MCF 10A (cell line): ENCODE results near the gene CCDC60. TPM values are rescaled to one million over a fixed set of nuclear protein-coding genes. Genes with fewer than 3 reads are reported as not detected.
A peak's percentile ranks its signal among the peaks of the same experiment; 100 is the strongest.

ENCODE experiments used
- BruUV-seq: library from RNA; stranded (reverse); fragments of 400-500 nt; replicated peaks from 2 replicates; lab custom pipeline; 2021; lab: Mats Ljungman, UMichigan
- CTCF ChIA-PET: fragments of 300-600 bp; sonication (Branson Sonifier 250); formaldehyde crosslinking; extraction: SDS; loops from one replicate; lab custom pipeline; 2021; ENCODE audit warnings: antibody characterized with exemption, inconsistent platforms; lab: Yijun Ruan, JAX
- POLR2A ChIA-PET: fragments of 300-600, 350-650 bp; sonication (Branson Sonifier 250); formaldehyde crosslinking; extraction: SDS; loops from one replicate; lab custom pipeline; 2020; ENCODE audit warnings: antibody characterized with exemption, inconsistent platforms; lab: Yijun Ruan, JAX
- DNase-seq: peaks from one replicate; pipeline ENCODE4 v3.0.0-alpha.2; 2018; ENCODE audit not compliant: unreplicated experiment
- H3K27ac Mint-ChIP-seq: one replicate; pipeline ENCODE4 v1.8.0; 2022; ENCODE audit warnings: mild to moderate bottlenecking, low read depth, mixed read lengths; ENCODE audit not compliant: unreplicated experiment
- H3K27me3 Mint-ChIP-seq: one replicate; pipeline ENCODE4 v1.8.0; 2022; ENCODE audit warnings: mixed read lengths; ENCODE audit not compliant: insufficient read depth, unreplicated experiment
- H3K36me3 Mint-ChIP-seq: one replicate; pipeline ENCODE4 v1.8.0; 2022; ENCODE audit warnings: mild to moderate bottlenecking, moderate library complexity, mixed read lengths; ENCODE audit not compliant: insufficient read depth, unreplicated experiment
- H3K4me1 Mint-ChIP-seq: one replicate; pipeline ENCODE4 v1.8.0; 2022; ENCODE audit warnings: mixed read lengths; ENCODE audit not compliant: insufficient read depth, unreplicated experiment
- H3K4me3 Mint-ChIP-seq: one replicate; pipeline ENCODE4 v1.8.0; 2022; ENCODE audit warnings: mild to moderate bottlenecking, moderate library complexity, mixed read lengths; ENCODE audit not compliant: unreplicated experiment
- H3K9me3 Mint-ChIP-seq: one replicate; pipeline ENCODE4 v1.8.0; 2022; ENCODE audit warnings: mixed read lengths; ENCODE audit not compliant: unreplicated experiment
- intact Hi-C: fragments of 100-400 bp; cut with micrococcal nuclease; formaldehyde crosslinking; loops from 2 replicates; pipeline ENCODE4 v1.14.1; 2022
- total RNA-seq: library from RNA; stranded (reverse); gene quantifications from 2 replicates; pipeline ENCODE4 v1.2.3, GENCODE V29; 2022
- TF ChIP-seq, protein P1 (sequence below): fragments of 200-600 bp; IDR thresholded peaks from one replicate; pipeline ENCODE4 v1.8.0; 2022; ENCODE audit warnings: antibody characterized with exemption, mild to moderate bottlenecking; ENCODE audit not compliant: unreplicated experiment

CCDC60 gene
- total RNA-seq, 1 experiment from 2014 or later: not detected

DNA sequence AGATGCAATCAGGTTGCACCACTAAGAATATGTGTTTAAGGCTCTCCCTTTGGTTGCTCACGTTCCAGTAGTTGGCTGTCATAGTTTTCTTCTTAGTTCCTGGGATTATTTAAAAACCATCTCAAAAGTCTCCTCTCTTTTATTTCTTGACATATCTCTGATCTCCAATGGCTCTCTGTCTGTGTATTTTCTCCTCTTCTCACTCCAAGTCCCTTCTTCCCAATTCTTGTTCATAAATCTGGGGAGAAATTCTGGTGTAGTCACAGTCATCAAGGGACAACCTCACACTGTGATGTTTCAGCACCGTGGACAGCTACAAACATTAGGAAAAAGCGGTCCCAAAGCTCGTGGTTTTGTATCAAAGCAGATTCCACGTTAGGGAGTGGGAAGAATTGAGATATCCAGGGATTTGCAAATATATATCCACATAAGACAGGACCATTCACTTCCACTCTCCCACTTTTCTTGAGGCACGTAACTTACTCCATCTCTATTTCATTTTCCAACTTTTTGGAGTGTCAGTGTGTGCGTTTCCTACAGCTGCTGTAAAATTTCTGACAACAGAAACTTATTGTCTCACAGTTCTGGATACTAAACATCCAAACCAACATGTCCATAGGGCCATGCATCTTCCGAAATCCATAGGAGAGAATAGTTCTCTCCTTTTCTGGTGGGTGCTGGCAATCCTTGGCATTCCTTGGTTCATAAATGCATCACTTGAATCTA is 178.4 kb downstream of the CCDC60 start:
- Mint-ChIP-seq H3K27me3 (no peaks in the 10 kb centered on the region), H3K4me1 (no peaks in the 10 kb centered on the region), H3K27ac (no peak overlapping the region), H3K4me3 (no peak overlapping the region), H3K9me3 (peaks cover 8% of the 10 kb centered on the region), H3K36me3 (no peaks in the 10 kb centered on the region)
- DNase-seq: peak; percentile 45
- ChIA-PET CTCF (no interaction called here), POLR2A (no interaction called here)
- intact Hi-C loops: no loop called here
- TF ChIP-seq, protein P1, sequence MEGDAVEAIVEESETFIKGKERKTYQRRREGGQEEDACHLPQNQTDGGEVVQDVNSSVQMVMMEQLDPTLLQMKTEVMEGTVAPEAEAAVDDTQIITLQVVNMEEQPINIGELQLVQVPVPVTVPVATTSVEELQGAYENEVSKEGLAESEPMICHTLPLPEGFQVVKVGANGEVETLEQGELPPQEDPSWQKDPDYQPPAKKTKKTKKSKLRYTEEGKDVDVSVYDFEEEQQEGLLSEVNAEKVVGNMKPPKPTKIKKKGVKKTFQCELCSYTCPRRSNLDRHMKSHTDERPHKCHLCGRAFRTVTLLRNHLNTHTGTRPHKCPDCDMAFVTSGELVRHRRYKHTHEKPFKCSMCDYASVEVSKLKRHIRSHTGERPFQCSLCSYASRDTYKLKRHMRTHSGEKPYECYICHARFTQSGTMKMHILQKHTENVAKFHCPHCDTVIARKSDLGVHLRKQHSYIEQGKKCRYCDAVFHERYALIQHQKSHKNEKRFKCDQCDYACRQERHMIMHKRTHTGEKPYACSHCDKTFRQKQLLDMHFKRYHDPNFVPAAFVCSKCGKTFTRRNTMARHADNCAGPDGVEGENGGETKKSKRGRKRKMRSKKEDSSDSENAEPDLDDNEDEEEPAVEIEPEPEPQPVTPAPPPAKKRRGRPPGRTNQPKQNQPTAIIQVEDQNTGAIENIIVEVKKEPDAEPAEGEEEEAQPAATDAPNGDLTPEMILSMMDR: no peak
- no TSS peak for BruUV-seq

DNA sequence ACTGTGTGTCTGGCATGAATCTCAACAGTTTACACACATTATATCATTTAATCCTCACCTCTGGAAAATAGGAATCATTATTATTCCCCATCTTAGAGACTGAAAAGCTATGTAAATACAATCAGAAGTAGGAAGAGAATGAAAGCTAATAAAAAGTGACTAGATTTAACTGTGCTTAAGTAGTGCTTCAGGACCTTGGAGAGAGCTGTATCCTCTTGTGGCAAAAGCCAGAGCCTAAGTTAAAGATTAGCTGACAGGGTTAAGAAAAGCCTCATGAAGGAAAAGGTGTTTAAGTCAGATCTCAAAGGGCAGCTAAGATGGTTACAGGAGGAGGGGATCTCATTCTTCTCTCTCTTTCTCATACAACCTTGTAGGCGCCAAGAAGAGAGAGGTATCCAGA is 193.7 kb downstream of the CCDC60 start:
- POLR2A ChIA-PET: no interaction called here
- DNase-seq: peak; percentile 11
- CTCF ChIA-PET: interaction anchor here (0.6 to 1.2 kb wide), 3 partner anchors 15 to 1148 kb away, joined by 3 read pairs; no protein-coding TSS in a partner anchor

DNA sequence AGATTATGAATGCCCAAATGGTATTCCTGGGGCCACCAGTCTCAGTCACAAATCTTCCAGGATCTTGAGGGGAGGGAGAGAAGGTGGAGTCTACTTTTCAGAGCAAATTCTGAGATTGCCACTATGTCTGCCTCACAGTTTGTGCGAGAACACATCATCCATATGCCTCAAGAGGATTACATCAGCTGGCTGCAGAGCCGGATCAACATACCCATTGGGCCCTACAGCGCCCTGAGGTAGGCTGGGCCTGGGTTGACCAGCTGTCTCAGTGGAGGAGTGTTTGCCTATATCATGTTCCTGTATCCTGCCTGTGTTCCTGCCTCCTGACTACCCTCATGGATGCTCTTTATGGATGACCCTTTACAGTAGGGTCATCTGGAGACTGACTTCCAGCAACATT is 205.9 kb downstream of the CCDC60 start:
- H3K36me3 Mint-ChIP-seq: peaks cover 6% of the 10 kb centered on the region
- peaks cover 17% of the 10 kb centered on the region for H3K27me3 Mint-ChIP-seq
- ChIA-PET CTCF (no interaction called here), POLR2A (no interaction called here)
- no peak for DNase-seq
- H3K9me3 Mint-ChIP-seq: peaks cover 15% of the 10 kb centered on the region
- no peak overlapping the region for H3K4me3 Mint-ChIP-seq
- intact Hi-C loops: loop anchor here (10.0 kb wide), 1 partner anchor 1356 kb away; no protein-coding TSS in a partner anchor
- no TSS peak for BruUV-seq
- TF ChIP-seq, protein P1: no peak
- no peaks in the 10 kb centered on the region for H3K4me1 Mint-ChIP-seq
- no peak overlapping the region for H3K27ac Mint-ChIP-seq

More for the DNA sequence above, 193.7 kb downstream of the CCDC60 start:
- no TSS peak for BruUV-seq
- H3K27me3 Mint-ChIP-seq: no peaks in the 10 kb centered on the region
- no peaks in the 10 kb centered on the region for H3K4me1 Mint-ChIP-seq
- no peak overlapping the region for H3K27ac Mint-ChIP-seq
- H3K4me3 Mint-ChIP-seq: no peak overlapping the region
- H3K9me3 Mint-ChIP-seq: peaks cover 30% of the 10 kb centered on the region
- intact Hi-C loops: no loop called here
- TF ChIP-seq, protein P1: no peak
- H3K36me3 Mint-ChIP-seq: no peaks in the 10 kb centered on the region

DNA sequence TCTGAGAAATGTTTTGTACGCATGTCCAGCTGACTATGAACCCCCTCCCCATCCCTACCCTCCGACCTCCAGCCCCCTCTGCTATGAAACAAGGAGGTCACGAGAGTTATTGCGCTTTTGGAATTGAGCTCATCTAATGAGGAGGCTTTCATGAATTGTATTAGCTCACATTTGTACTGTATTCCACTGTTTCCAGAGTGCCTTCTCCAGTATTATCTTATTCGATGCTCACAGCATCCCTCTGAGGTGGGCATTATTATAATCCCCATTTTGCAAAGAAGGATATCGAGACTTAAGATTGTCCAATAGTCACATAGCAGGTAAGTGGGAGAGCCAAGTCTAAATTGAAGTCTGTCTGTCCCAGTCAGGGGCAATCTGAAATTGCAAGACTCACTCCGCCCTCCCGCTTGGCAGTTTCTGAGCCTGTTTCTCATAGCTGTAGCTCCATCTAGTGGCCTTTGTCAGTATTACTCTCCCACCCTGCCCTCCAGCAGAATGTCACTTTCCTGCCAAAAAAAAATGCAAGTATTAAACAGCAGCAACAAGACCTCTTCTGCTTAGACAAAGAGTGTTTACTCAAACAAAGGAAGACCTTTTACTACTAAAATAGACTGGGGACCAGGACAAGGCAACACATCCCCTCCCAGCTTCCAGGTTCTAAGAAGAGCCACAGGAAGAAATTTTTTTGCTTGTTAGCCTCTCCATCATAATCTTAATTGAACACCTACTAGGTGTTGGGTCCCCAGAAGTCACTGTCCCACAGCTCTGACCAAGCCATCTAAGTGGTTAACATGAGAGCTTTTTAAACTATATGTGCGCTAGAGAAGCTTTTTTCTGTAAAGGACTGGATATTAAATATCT is 210.5 kb downstream of the CCDC60 start:
- peaks cover 6% of the 10 kb centered on the region for H3K36me3 Mint-ChIP-seq

More for the DNA sequence above, 210.5 kb downstream of the CCDC60 start:
- TF ChIP-seq, protein P1: peak; percentile 91
- Mint-ChIP-seq H3K4me1 (no peaks in the 10 kb centered on the region), H3K27me3 (peaks cover 48% of the 10 kb centered on the region), H3K4me3 (no peak overlapping the region), H3K27ac (no peak overlapping the region), H3K9me3 (peaks cover 7% of the 10 kb centered on the region)
- DNase-seq: peak; percentile 70
- CTCF ChIA-PET: interaction anchor here (0.5 to 7.2 kb wide), 49 partner anchors 9 to 1808 kb away, joined by 3 to 72 read pairs (median 4); partner anchors contain the start of gene SUDS3
- no TSS peak for BruUV-seq
- intact Hi-C loops: loop anchor here (1.0 to 10.0 kb wide), 7 partner anchors 103 to 1673 kb away; no protein-coding TSS in a partner anchor
- POLR2A ChIA-PET: no interaction called here
